ENCODE results near the gene GPR139.

GPR139 gene

DNA sequence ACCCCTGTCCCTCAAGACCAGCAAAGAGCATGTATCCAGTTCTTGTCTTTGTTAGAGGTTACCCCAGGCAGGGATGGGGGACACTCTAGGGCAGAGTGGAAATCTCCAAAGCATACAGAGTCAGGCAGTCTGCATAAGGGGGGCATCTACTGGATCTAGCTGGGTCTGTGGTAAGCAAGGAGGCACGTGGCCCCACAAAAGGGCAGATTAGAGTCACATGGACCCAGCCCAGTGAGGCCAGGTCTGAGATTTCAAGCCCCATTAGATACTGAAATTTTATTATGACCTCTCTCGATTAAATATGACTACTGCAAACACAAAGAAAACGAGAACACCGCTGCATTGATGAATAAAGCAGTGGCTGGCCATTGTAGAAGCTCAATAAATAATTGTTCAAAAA lies 1.6 kb upstream of the GPR139 start:
- TF ChIP-seq, protein P1, sequence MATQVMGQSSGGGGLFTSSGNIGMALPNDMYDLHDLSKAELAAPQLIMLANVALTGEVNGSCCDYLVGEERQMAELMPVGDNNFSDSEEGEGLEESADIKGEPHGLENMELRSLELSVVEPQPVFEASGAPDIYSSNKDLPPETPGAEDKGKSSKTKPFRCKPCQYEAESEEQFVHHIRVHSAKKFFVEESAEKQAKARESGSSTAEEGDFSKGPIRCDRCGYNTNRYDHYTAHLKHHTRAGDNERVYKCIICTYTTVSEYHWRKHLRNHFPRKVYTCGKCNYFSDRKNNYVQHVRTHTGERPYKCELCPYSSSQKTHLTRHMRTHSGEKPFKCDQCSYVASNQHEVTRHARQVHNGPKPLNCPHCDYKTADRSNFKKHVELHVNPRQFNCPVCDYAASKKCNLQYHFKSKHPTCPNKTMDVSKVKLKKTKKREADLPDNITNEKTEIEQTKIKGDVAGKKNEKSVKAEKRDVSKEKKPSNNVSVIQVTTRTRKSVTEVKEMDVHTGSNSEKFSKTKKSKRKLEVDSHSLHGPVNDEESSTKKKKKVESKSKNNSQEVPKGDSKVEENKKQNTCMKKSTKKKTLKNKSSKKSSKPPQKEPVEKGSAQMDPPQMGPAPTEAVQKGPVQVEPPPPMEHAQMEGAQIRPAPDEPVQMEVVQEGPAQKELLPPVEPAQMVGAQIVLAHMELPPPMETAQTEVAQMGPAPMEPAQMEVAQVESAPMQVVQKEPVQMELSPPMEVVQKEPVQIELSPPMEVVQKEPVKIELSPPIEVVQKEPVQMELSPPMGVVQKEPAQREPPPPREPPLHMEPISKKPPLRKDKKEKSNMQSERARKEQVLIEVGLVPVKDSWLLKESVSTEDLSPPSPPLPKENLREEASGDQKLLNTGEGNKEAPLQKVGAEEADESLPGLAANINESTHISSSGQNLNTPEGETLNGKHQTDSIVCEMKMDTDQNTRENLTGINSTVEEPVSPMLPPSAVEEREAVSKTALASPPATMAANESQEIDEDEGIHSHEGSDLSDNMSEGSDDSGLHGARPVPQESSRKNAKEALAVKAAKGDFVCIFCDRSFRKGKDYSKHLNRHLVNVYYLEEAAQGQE (IDR thresholded peaks at IDR 0.05; ENCODE audit: insufficient read depth in 1 of 2, low read depth in 2 of 2, low read length in 2 of 2) = no peak
- TF ChIP-seq FOXP2 (optimal IDR thresholded peaks at IDR 0.05; ENCODE audit: borderline replicate concordance, extremely low read depth, extremely low read length, insufficient read depth) (no peak), TAF1 (IDR thresholded peaks at IDR 0.05; ENCODE audit: borderline replicate concordance, insufficient read depth, low read length) (no peak), POLR2AphosphoS5 (IDR thresholded peaks at IDR 0.05; ENCODE audit: low read depth, low read length) (no peak), SIN3A (IDR thresholded peaks at IDR 0.05; ENCODE audit: borderline replicate concordance, insufficient read depth, low read length) (no peak)

DNA sequence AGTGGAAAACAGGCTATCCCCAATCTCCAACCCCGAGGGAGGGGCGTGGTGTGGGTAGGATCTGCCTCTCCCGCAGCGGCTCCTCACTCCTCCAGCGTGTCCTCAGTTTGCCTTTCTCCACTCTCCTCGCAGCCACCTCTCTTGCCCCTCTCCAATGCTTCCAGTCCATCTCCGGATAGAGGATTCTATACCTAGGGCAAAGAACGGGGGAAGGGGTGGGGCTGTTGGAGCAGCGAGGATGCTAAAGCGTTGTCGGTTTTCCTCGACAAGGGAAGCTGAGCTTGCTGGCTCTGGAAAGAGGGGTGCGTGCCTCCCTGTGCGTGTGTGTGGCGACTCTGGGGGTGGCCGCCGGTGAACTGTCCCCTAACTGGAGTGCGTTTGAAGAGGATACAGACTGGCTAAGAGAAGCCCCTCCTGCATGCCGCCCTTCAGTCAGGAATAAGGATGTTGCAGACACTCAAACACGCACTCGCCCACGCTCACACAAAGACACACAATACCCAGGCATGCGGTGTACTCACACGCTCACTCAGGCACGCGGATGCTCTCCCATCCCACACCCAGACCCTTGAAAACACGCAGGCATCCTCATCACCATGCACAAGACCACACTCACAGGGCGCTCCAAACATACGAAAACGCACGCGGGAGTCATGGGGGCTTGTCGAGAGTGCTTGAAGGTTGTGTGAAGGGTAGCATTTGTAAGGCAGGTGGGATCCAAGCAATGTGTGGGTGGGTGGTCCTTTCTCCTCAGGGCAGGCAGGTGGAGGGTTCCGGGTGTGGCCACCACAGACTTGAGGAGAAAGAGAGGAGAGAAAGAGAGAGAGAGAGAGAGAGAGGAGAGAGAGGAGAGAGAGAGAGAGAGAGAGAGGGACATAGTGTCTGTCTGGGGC lies 655 bp upstream of the GPR139 start:
- TF ChIP-seq POLR2AphosphoS5 (IDR thresholded peaks at IDR 0.05; ENCODE audit: low read depth, low read length) (no peak), FOXP2 (optimal IDR thresholded peaks at IDR 0.05; ENCODE audit: borderline replicate concordance, extremely low read depth, extremely low read length, insufficient read depth) (no peak), TAF1 (IDR thresholded peaks at IDR 0.05; ENCODE audit: borderline replicate concordance, insufficient read depth, low read length) (no peak), SIN3A (IDR thresholded peaks at IDR 0.05; ENCODE audit: borderline replicate concordance, insufficient read depth, low read length) (no peak)
- TF ChIP-seq, protein P1 (IDR thresholded peaks at IDR 0.05; ENCODE audit: insufficient read depth in 1 of 2, low read depth in 2 of 2, low read length in 2 of 2) = no peak

DNA sequence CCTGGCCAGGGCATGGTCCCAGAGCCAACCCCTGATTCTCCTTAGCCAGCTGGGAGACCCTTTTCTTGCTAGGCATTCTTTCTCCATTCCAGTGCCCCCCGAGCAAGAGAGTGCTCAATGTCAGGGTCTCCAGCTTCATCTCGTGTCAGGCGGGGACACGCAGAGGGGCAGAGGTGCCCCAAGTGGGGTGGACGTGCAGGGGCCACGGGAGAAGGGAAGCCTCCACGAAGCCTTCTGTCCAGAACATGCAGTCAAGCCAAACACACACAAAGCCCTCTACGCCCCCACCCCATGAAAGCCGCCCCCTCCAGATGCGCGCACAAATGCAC lies 852 bp downstream of the GPR139 start:
- TF ChIP-seq SIN3A (IDR thresholded peaks at IDR 0.05; ENCODE audit: borderline replicate concordance, insufficient read depth, low read length) = no peak

DNA sequence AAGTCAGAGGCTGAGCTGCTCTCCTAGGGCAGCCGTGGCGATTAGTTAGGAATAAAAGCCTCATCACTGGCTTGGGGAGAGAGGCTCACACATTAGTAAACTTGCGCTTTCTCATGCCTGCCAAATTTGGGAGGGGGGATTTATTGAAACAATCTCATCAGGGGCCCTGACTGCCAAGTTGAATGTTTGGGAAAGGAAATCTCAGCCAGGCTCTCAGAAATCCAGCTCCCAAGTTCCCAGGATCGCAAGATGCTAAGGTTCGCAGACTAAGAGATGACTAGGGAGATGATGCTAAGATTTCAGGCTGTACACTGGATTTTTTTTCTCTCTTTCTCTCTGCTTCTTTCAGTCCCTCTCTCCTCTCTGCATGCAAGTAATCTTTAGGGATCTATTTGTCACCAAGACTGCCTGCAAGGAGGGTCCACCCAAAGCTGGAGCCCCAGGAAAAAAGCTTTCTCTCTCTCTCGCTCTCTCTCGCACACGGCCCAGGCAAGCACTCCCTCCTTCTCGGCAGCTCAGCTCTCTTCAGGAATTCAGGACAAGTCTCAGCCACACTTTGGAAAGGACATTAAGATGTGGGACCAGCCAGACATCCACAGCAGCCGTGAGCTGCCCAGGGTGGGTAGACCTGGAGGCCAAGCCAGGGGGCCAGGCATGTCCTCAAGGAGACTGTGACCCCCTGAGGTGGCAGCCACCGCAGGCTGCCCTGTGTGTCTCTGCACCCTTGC lies 1.4 kb downstream of the GPR139 start:
- TF ChIP-seq TAF1 (IDR thresholded peaks at IDR 0.05; ENCODE audit: borderline replicate concordance, insufficient read depth, low read length) = no peak
- no peak for TF ChIP-seq SIN3A (IDR thresholded peaks at IDR 0.05; ENCODE audit: borderline replicate concordance, insufficient read depth, low read length)

DNA sequence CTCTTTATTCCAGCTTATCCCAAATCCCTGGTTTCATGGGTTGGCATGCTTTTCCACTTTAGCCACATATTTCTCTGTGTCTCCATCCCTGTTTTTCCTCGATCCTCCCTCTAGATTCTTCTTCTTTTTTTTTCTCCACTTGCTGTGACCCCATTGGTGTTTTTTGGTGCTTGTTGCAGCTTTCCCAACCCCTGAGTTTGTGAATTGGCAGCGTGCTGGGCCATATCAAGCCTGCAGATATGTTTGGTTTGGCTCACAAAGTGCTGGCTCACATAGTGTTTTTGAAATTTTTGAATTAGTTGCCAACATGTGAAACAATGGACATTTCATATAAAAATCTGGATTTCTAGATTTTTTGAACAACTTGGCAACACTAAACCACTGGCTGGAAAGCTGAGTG lies 8.8 kb downstream of the GPR139 start:
- no peak for TF ChIP-seq TAF1 (IDR thresholded peaks at IDR 0.05; ENCODE audit: borderline replicate concordance, insufficient read depth, low read length)
- no peak for TF ChIP-seq SIN3A (IDR thresholded peaks at IDR 0.05; ENCODE audit: borderline replicate concordance, insufficient read depth, low read length)
- no peak for TF ChIP-seq FOXP2 (optimal IDR thresholded peaks at IDR 0.05; ENCODE audit: borderline replicate concordance, extremely low read depth, extremely low read length, insufficient read depth)
- TF ChIP-seq POLR2AphosphoS5 (IDR thresholded peaks at IDR 0.05; ENCODE audit: low read depth, low read length) = no peak
- TF ChIP-seq, protein P1 (IDR thresholded peaks at IDR 0.05; ENCODE audit: insufficient read depth in 1 of 2, low read depth in 2 of 2, low read length in 2 of 2) = no peak

DNA sequence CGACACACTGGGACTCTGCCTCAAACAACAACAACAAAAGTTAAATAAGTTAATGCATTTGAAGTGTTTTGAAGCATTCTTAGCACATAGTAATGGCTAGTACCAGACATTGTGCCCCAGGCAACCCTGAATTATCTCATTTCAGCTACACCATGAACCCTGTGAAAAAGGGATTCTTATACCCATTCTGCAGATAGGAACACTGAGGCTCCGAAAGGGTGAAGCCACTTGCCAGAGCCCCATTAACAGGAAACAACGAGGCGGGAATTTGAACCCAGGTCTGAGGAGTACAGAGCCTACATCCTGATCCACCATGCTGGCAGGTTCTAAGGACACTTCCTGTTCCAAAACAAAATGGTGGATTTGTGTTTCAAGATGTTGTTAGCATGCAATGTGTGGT lies 9.2 kb downstream of the GPR139 start:
- no peak for TF ChIP-seq SIN3A (IDR thresholded peaks at IDR 0.05; ENCODE audit: borderline replicate concordance, insufficient read depth, low read length)
- no peak for TF ChIP-seq FOXP2 (optimal IDR thresholded peaks at IDR 0.05; ENCODE audit: borderline replicate concordance, extremely low read depth, extremely low read length, insufficient read depth)
- no peak for TF ChIP-seq POLR2AphosphoS5 (IDR thresholded peaks at IDR 0.05; ENCODE audit: low read depth, low read length)
- TF ChIP-seq, protein P1 (IDR thresholded peaks at IDR 0.05; ENCODE audit: insufficient read depth in 1 of 2, low read depth in 2 of 2, low read length in 2 of 2) = no peak
- TF ChIP-seq TAF1 (IDR thresholded peaks at IDR 0.05; ENCODE audit: borderline replicate concordance, insufficient read depth, low read length) = no peak
